ENCODE measurements around the gene RPS21.

Gene RPS21

GRCh38 chr20:62386383-62387218, at the start of gene RPS21:
Gene RPS21 (plus strand): TSS chr20:62387103. CDS start chr20:62387339, 236 bp downstream.
- DNase-seq: no peak

- DNase-seq: no peak
These were observed 49.2 kb upstream of the RPS21 start for GRCh38 chr20:62337558-62338293.

- no peak for DNase-seq
These were observed 48.6 kb upstream of the RPS21 start for GRCh38 chr20:62338294-62338620.

GRCh38 chr20:62339647-62340062, 47.2 kb upstream of the RPS21 start:
- no peak for DNase-seq

- DNase-seq: no peak
These were observed 44.0 kb upstream of the RPS21 start for GRCh38 chr20:62342910-62343309.

- no peak for DNase-seq
These were observed 42.8 kb upstream of the RPS21 start for GRCh38 chr20:62344092-62344491.

GRCh38 chr20:62344782-62345181, 42.1 kb upstream of the RPS21 start:
- DNase-seq: no peak

- DNase-seq: no peak
These were observed 41.1 kb upstream of the RPS21 start for GRCh38 chr20:62345681-62346370.

GRCh38 chr20:62346398-62347150, 40.3 kb upstream of the RPS21 start:
- no peak for DNase-seq

- DNase-seq: no peak
These were observed 39.8 kb upstream of the RPS21 start for GRCh38 chr20:62347151-62347404.

- DNase-seq: no peak
These were observed 39.5 kb upstream of the RPS21 start for GRCh38 chr20:62347445-62347844.

- DNase-seq: no peak
These were observed 38.3 kb upstream of the RPS21 start for GRCh38 chr20:62348604-62349003.

- DNase-seq: no peak
These were observed 37.3 kb upstream of the RPS21 start for GRCh38 chr20:62349556-62350097.

- DNase-seq: no peak
These were observed 36.7 kb upstream of the RPS21 start for GRCh38 chr20:62350098-62350628.

GRCh38 chr20:62350629-62351422, 36.1 kb upstream of the RPS21 start:
- DNase-seq: no peak

GRCh38 chr20:62351469-62352401, 35.2 kb upstream of the RPS21 start:
- DNase-seq: no peak

GRCh38 chr20:62352402-62353288, 34.3 kb upstream of the RPS21 start:
- DNase-seq: no peak

- no peak for DNase-seq
These were observed 33.4 kb upstream of the RPS21 start for GRCh38 chr20:62353289-62354030.
